HG03342 (cell line): Measurements from ENCODE around the gene DDX24.
"Not testable (repeated sequence)": the region's sequence is repeated elsewhere in the genome, so short reads cannot be mapped to it uniquely, and the experiment has no call there.

Source experiments
- ATAC-seq: cut with Tn5 transposase; IDR thresholded peaks from one replicate; pipeline ENCODE4 v1.9.1; 2021; ENCODE audit warnings: mild to moderate bottlenecking, moderate library complexity; ENCODE audit not compliant: unreplicated experiment

DDX24 gene

GRCh38 chr14:94087891-94088290, 6.9 kb upstream of the DDX24 start:
- ATAC-seq = no peak

- ATAC-seq = peak; percentile 29
These were observed 401 bp upstream of the DDX24 start for GRCh38 chr14:94081386-94081820.

DNA sequence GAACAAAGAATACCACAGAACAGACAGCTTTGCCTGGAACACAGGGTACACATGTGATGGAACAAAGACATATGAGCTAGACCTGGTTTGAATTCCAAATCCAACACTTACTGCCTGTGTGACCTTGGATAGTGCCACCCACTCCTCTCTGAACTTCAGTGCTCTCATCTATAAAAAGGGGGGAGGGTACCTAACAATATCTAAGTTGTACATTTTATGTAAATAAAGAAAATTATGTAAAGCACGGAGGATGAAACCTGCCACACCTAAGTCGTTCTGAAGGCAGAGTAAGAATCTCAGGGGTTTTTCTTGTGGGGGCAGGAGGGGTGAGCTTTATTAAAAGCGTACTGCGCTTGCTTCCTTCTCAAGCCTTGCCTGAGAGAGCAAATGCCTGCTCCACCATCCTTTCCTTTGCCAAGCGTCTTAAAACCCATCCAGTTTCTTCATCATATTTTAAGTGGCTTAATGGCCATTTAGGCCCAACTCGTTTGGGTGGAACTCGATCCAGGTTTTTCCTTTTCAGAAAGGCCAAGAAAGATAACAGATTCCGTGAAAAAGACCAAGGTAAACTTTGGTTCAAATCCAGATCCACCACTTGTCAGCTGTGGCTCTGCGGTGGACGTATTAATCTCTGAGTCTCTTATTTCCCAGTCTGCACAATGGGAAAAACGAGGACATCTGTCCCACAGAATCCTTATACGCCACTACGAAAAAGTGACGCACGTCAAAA, 946 bp downstream of the DDX24 start:
- no peak for ATAC-seq

DNA sequence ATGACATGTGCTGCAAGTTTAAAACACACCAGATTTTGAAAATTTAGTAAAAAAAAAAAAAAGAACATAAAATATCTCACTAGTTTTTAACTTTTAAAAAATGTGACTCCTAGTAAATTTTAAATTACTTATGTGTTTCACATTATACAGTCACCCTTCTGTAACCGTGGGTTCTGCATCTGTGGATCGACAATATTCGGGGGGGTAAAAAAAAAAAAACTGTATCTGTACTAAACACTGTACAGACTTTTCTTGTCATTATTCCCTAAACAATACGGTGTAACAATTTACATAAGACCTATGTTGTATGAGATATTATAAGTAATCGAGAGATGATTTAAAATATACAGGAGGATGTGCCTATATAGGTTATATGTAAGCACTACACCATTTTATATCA, 3.2 kb downstream of the DDX24 start:
- ATAC-seq = no peak

GRCh38 chr14:94077111-94077821, 3.7 kb downstream of the DDX24 start:
- no peak for ATAC-seq

- no peak for ATAC-seq
These were observed 6.0 kb downstream of the DDX24 start for GRCh38 chr14:94075008-94075407.

GRCh38 chr14:94074534-94074933, 6.5 kb downstream of the DDX24 start:
- no peak for ATAC-seq

DNA sequence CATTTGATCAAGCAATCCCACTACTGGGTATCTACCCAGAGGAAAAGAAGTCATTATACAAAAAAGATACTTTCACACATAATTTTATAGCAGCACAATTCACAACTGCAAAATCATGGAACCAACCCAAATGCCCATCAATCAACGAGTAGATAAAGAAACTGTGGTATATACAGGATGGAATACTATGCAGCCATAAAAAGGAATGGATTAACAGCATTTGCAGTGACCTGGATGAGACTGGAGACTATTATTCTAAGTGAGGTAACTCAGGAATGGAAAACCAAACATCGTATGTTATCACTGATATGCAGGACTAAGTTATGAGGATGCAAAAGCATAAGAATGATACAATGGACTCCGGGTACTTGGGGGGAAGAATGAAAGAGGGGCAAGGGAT, 8.9 kb downstream of the DDX24 start:
- not testable (repeated sequence) for ATAC-seq

DNA sequence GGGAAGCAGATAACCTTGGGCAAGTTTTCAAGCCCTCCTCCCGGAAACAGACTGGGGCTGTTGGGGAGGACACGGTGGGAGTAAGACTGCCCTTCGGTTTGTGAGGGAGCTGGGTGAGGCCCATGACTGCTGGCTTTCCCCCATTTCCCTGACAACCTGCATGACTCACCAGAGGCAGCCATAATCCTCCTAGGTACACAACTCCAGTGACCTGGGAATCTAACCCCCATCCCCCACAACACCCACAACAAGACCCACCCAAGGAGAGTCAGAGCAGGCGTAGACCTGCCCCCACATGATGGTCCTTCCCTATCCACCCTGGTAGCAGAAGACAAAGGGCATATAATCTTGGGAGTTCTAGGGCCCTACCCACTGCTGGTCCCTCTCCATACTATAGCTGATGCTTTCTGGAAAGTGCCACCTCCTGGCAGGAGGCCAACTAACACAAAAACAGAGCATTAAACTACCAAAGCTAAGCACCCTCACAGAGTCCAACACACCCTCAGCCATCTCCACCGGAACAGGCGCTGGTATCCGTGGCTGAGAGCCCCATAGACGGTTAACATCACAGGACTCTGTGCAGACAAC, 14.8 kb downstream of the DDX24 start:
- ATAC-seq = no peak

DNA sequence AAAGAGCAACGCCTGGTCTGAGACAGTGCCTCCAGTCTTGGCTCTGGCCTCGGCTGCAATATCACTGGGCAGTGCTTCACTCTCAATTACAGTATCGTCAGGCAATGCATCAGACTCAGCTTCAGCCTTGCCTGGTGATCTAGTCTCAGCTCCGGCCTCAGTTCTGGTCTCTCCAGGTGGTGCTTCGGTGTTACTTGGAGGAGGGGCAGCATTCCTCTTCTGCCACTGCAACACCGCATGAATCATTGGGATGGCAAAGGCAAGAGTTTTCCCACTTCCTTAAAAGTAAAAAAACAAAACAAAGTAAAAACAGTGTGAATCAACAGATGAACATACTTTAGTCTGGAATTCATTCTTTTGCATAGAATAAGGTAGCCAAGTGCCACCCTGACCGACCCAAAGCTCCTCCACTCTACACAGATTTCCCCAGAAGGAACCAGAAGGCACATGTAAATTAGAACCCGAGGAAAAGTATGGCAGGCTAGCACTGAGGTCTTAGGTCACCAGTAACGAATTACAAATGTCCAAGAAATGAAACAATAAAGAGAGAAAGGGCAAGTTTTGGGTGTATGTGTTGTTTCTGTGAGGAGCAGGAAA, 18.6 kb downstream of the DDX24 start:
- no peak for ATAC-seq

DNA sequence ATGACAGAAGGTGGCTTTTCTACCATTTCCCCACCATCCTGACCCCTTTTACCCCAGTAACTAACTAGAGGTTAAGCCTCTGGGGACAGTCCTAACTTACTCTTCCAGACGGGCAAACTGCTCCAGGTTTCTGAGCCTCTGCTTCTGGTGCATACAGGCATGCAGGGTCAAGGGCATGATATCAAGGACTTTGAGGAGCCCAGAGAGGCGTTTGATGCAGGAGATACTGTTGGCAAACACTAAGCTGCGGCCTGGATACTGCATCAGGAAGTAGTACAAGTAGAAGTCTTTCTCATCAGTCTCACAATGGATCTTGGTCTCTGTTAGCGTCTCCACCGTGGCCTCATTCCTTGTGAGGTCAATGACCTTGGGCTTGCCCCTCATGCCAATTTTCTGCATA, 21.0 kb downstream of the DDX24 start:
- no peak for ATAC-seq

- ATAC-seq = no peak
These were observed 22.3 kb downstream of the DDX24 start for GRCh38 chr14:94058674-94059138.

- no peak for ATAC-seq
These were observed 22.8 kb downstream of the DDX24 start for GRCh38 chr14:94058128-94058673.

GRCh38 chr14:94056579-94057308, 24.3 kb downstream of the DDX24 start:
- peak; percentile 73 for ATAC-seq

DNA sequence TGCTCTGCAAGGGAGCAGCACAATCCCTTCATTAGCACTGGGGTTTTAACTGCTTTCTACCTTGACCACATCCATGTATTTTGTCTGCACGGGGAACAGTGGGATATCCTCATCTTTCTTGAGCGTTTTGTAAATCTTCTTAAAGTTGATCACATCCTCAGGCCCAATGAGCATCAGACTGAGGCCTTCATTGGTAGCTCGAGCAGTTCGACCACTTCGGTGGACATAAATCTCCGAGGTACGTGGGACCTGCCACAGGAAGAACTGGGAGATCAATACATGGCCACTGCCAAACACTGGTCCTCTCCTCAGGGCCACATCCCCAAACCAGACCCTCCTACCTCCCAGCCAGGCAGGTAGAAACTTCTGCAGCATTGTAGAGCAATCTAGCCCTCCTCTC, 26.1 kb downstream of the DDX24 start:
- no peak for ATAC-seq

- ATAC-seq = no peak
These were observed 26.6 kb downstream of the DDX24 start for GRCh38 chr14:94054401-94054800.

GRCh38 chr14:94052662-94053061, 28.3 kb downstream of the DDX24 start:
- no peak for ATAC-seq

GRCh38 chr14:94052199-94052598, 28.8 kb downstream of the DDX24 start:
- no peak for ATAC-seq

DNA sequence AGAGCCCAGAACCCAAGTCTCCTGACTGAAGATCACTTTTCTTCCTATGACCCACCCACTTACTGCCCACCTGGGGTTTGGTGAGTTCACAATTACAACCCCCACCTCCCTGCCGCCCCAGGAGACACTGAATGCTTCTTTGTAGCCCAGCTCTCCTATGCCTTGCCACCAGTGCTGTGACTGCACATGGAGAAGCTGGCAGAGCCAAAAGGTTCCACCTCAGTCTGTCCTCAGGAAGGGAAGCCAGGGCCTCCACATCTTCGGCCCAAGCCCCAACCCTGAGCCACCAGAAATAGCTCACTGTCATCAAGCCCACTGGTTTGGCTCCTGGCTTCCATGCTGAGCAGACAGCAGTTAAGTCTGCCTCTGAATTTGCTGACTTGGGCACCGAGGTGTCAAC, 29.2 kb downstream of the DDX24 start:
- no peak for ATAC-seq

- no peak for ATAC-seq
These were observed 29.9 kb downstream of the DDX24 start for GRCh38 chr14:94051115-94051514.
